ENCODE data around the gene STMND1. TPM values are rescaled to one million over a fixed set of nuclear protein-coding genes. Genes with fewer than 3 reads are reported as not detected.

STMND1 gene
- total and polyA plus RNA-seq, 2 of the 4 experiments (the other 2 are of a cell fraction): not detected

GRCh38 chr6:17107863-17108262 lies 6.0 kb downstream of the STMND1 start:
- H3K4me1 ChIP-seq (ENCODE audit: control insufficient read depth, insufficient read depth, low read length): no peaks in the 10 kb centered on the region
- no peak overlapping the region for H3K56ac ChIP-seq (ENCODE audit: extremely low read depth, insufficient read depth, low read length)
- no peak for ATAC-seq (ENCODE audit: low read depth)
- no peak overlapping the region for H3K23ac ChIP-seq (ENCODE audit: low read depth, low read length)
- no peak overlapping the region for H2BK15ac ChIP-seq (ENCODE audit: low read depth, low read length)
- no peak overlapping the region for H3K18ac ChIP-seq (ENCODE audit: low read depth, low read length)
- H3K4ac ChIP-seq (ENCODE audit: low read depth, low read length): no peak overlapping the region
- H4K5ac ChIP-seq (ENCODE audit: low read depth, low read length): no peak overlapping the region
- H2BK120ac ChIP-seq (ENCODE audit: low read depth, low read length): no peak overlapping the region
- no peak overlapping the region for H2BK5ac ChIP-seq (ENCODE audit: low read depth, low read length, poor library complexity, severe bottlenecking)
- H3K4me2 ChIP-seq (ENCODE audit: low read depth, low read length): no peak overlapping the region
- ChIA-PET POLR2A (ENCODE audit: unreplicated experiment) (no interaction called here), CTCF (no interaction called here)
- no peaks in the 10 kb centered on the region for H3K9me3 ChIP-seq (ENCODE audit: control insufficient read depth, insufficient read depth, low read length)
- no peak overlapping the region for H3K27ac ChIP-seq (ENCODE audit: insufficient read depth, low read length)
- H3K79me1 ChIP-seq (ENCODE audit: low read depth in 1 of 2, low read length in 2 of 2): no peaks in the 10 kb centered on the region
- no peaks in the 10 kb centered on the region for H3K36me3 ChIP-seq (ENCODE audit: control insufficient read depth, insufficient read depth, low read length)
- 0 out of 2 replicates have a peak, but pooled peaks cover 3% of the 10 kb centered on the region for H3K9me1 ChIP-seq (ENCODE audit: insufficient read depth, low read length)
- intact Hi-C loops (cut with micrococcal nuclease): no loop called here
- dilution Hi-C loops (cut with HindIII; ENCODE audit: low sequenced_read_pairs, unreplicated experiment): no loop called here
- H3K9ac ChIP-seq (ENCODE audit: low read depth, low read length): no peak overlapping the region
- H2AK5ac ChIP-seq (ENCODE audit: low read depth, low read length): no peak overlapping the region
- H2AK9ac ChIP-seq (replicated peaks; ENCODE audit: low read depth, low read length, poor library complexity): no peak overlapping the region
- H2BK20ac ChIP-seq (ENCODE audit: low read depth, low read length): no peak overlapping the region
- TF ChIP-seq MAFK (IDR thresholded peaks at IDR 0.05; ENCODE audit: low read depth, low read length) (no peak), MXI1 (IDR thresholded peaks at IDR 0.05; ENCODE audit: borderline replicate concordance, low read depth, low read length) (no peak), BHLHE40 (IDR thresholded peaks at IDR 0.05; ENCODE audit: low read depth, low read length) (no peak), RAD21 (IDR thresholded peaks at IDR 0.05; ENCODE audit: low read length) (no peak), FOS (IDR thresholded peaks at IDR 0.05; ENCODE audit: low read depth, low read length) (no peak)
- in situ Hi-C loops (cut with MboI; ENCODE audit: low sequenced_read_pairs): no loop called here
- no peak overlapping the region for H4K91ac ChIP-seq (ENCODE audit: insufficient read depth, low read depth, low read length)
- no peak for DNase-seq
- H4K20me1 ChIP-seq (ENCODE audit: insufficient read depth, low read length): no peaks in the 10 kb centered on the region
- BruUV-seq (replicated peaks): no TSS peak
- no peak overlapping the region for H3K14ac ChIP-seq (replicated peaks; ENCODE audit: low read depth, low read length)
- H4K8ac ChIP-seq (ENCODE audit: low read depth in 2 of 2, low read length in 2 of 2): no peak overlapping the region
- H2AFZ ChIP-seq (replicated peaks; ENCODE audit: low read length, poor library complexity): no peak overlapping the region
- H3K4me3 ChIP-seq (ENCODE audit: insufficient read depth, low read depth, low read length): no peak overlapping the region
- peaks cover 7% of the 10 kb centered on the region for H3K27me3 ChIP-seq (ENCODE audit: control insufficient read depth, insufficient read depth, low read length)

Data from IMR-90 (cell line).